OCI-LY3 (cell line): ENCODE data around the gene RBMS3.
A peak's percentile ranks its signal among the peaks of the same experiment; 100 is the strongest.

Experiments
- H2AFZ ChIP-seq: fragments of 200-600, 300-600 bp; shearing (Covaris generic); 2 replicates; pipeline ENCODE4 v1.6.0; 2014; ENCODE audit warnings: antibody characterized with exemption, low read depth, low read length
- H3K27ac ChIP-seq: fragments of 200-600, 300-600 bp; sonication (generic); 2 replicates; pipeline ENCODE4 v1.5.1; 2014; ENCODE audit warnings: mild to moderate bottlenecking, low read length, moderate library complexity, mixed read lengths
- H3K27me3 ChIP-seq: fragments of 200-600, 300-600 bp; sonication (generic); 2 replicates; pipeline ENCODE4 v1.6.1; 2014; ENCODE audit warnings: low read depth, low read length, mixed read lengths
- H3K36me3 ChIP-seq: fragments of 200-600, 300-600 bp; sonication (generic); replicated peaks from 2 replicates; pipeline ENCODE3; 2014; ENCODE audit warnings: low read depth, low read length, mixed read lengths
- H3K4me1 ChIP-seq: fragments of 300-600, 200-600 bp; sonication (generic); 2 replicates; pipeline ENCODE4 v1.6.1; 2014; ENCODE audit warnings: low read length, mixed read lengths
- H3K4me2 ChIP-seq: fragments of 200-600, 300-600 bp; sonication (generic); 2 replicates; pipeline ENCODE4 v1.6.1; 2014; ENCODE audit warnings: low read length, mixed read lengths
- H3K4me3 ChIP-seq: fragments of 300-600, 200-600 bp; sonication (generic); 2 replicates; pipeline ENCODE4 v1.5.1; 2014; ENCODE audit warnings: antibody characterized with exemption, mild to moderate bottlenecking, low read length, moderate library complexity
- H3K79me2 ChIP-seq: fragments of 300-600, 200-600 bp; shearing (Covaris generic); 2 replicates; pipeline ENCODE4 v1.6.1; 2014; ENCODE audit warnings: mild to moderate bottlenecking, low read length, mixed read lengths
- H3K9ac ChIP-seq: fragments of 300-600, 200-600 bp; shearing (Covaris generic); 2 replicates; pipeline ENCODE4 v1.6.0; 2014; ENCODE audit warnings: mild to moderate bottlenecking, low read length, moderate library complexity
- H3K9me3 ChIP-seq: fragments of 200-600, 300-600 bp; shearing (Covaris generic); 2 replicates; pipeline ENCODE4 v1.6.1; 2014; ENCODE audit warnings: low read length, mixed read lengths; ENCODE audit not compliant: insufficient read depth
- H4K20me1 ChIP-seq: fragments of 200-600, 300-600 bp; sonication (generic); 2 replicates; pipeline ENCODE4 v1.6.1; 2016; ENCODE audit warnings: low read length, mixed read lengths; ENCODE audit not compliant: insufficient read depth
- CTCF ChIP-seq: fragments of 200-600, 300-600 bp; sonication (generic); IDR thresholded peaks from 2 replicates; pipeline ENCODE4 v1.5.1; 2014; ENCODE audit warnings: antibody characterized with exemption, low read length, low read depth
- EZH2phosphoT487 ChIP-seq: fragments of 200-600 bp; shearing (Covaris generic); IDR thresholded peaks from 2 replicates; pipeline ENCODE4 v1.6.1; 2018; ENCODE audit warnings: antibody characterized with exemption, mixed run types, low read depth

Gene RBMS3

GRCh38 chr3:29488922-29489321 is 208.1 kb downstream of the RBMS3 start:
- TF ChIP-seq CTCF (no peak), EZH2phosphoT487 (no peak)
- H3K4me3 ChIP-seq: no peak overlapping the region
- no peak overlapping the region for H3K9ac ChIP-seq
- no peak overlapping the region for H2AFZ ChIP-seq
- H3K27me3 ChIP-seq: peaks cover 14% of the 10 kb centered on the region
- H3K79me2 ChIP-seq: no peaks in the 10 kb centered on the region
- H3K27ac ChIP-seq: no peak overlapping the region
- H3K4me2 ChIP-seq: no peak overlapping the region
- no peaks in the 10 kb centered on the region for H4K20me1 ChIP-seq
- H3K36me3 ChIP-seq: no peaks in the 10 kb centered on the region
- H3K9me3 ChIP-seq: no peaks in the 10 kb centered on the region
- peaks cover 5% of the 10 kb centered on the region for H3K4me1 ChIP-seq

- Histone ChIP-seq H3K4me3 (no peak overlapping the region), H2AFZ (no peak overlapping the region), H3K36me3 (no peaks in the 10 kb centered on the region), H3K9ac (no peak overlapping the region), H4K20me1 (no peaks in the 10 kb centered on the region), H3K4me1 (peaks cover 9% of the 10 kb centered on the region), H3K4me2 (no peak overlapping the region), H3K27ac (no peak overlapping the region), H3K79me2 (no peaks in the 10 kb centered on the region), H3K27me3 (0 out of 2 replicates have a peak, but pooled peaks cover under 1% of the 10 kb centered on the region), H3K9me3 (no peaks in the 10 kb centered on the region)
- TF ChIP-seq CTCF (no peak), EZH2phosphoT487 (no peak)
Observed at GRCh38 chr3:29493109-29493508, 212.2 kb downstream of the RBMS3 start.

GRCh38 chr3:29494305-29495036 is 213.6 kb downstream of the RBMS3 start:
- no peak overlapping the region for H3K9ac ChIP-seq

GRCh38 chr3:29497282-29497681 is 216.4 kb downstream of the RBMS3 start:
- H3K4me3 ChIP-seq: no peak overlapping the region
- peak overlapping the region; percentile 1; the same call in 1 of the 2 replicates for H3K4me2 ChIP-seq
- H3K27me3 ChIP-seq: no peaks in the 10 kb centered on the region
- H3K79me2 ChIP-seq: no peaks in the 10 kb centered on the region
- H2AFZ ChIP-seq: no peak overlapping the region
- peaks cover 9% of the 10 kb centered on the region for H3K4me1 ChIP-seq
- H4K20me1 ChIP-seq: no peaks in the 10 kb centered on the region
- no peak overlapping the region for H3K27ac ChIP-seq
- H3K36me3 ChIP-seq: no peaks in the 10 kb centered on the region
- no peaks in the 10 kb centered on the region for H3K9me3 ChIP-seq
- no peak for TF ChIP-seq EZH2phosphoT487
- TF ChIP-seq CTCF: no peak
- H3K9ac ChIP-seq: no peak overlapping the region

More at GRCh38 chr3:29494305-29495036, 213.6 kb downstream of the RBMS3 start:
- Histone ChIP-seq H4K20me1 (no peaks in the 10 kb centered on the region), H3K4me2 (no peak overlapping the region), H3K27ac (no peak overlapping the region), H3K9me3 (no peaks in the 10 kb centered on the region), H2AFZ (no peak overlapping the region), H3K36me3 (no peaks in the 10 kb centered on the region), H3K4me1 (peaks cover 9% of the 10 kb centered on the region), H3K27me3 (no peaks in the 10 kb centered on the region), H3K79me2 (no peaks in the 10 kb centered on the region), H3K4me3 (no peak overlapping the region)
- TF ChIP-seq EZH2phosphoT487 (no peak), CTCF (no peak)
